Stimulated activated CD4-positive, alpha-beta T cell treated with anti-CD3 and anti-CD28 coated beads, TNF-alpha, amount 100 ng/mL, for 24 hours (primary cell): ENCODE measurements around the gene KIFC3.

Experiments
- DNase-seq, 3 experiments: peaks; one replicate each; pipeline ENCODE4 v3.0.0-alpha.2; 2020; ENCODE audit warnings: low read depth in 3 of 3

The KIFC3 gene

GRCh38 chr16:57765160-57765728 lies 37.0 kb downstream of the KIFC3 start:
- DNase-seq: no peak

DNA sequence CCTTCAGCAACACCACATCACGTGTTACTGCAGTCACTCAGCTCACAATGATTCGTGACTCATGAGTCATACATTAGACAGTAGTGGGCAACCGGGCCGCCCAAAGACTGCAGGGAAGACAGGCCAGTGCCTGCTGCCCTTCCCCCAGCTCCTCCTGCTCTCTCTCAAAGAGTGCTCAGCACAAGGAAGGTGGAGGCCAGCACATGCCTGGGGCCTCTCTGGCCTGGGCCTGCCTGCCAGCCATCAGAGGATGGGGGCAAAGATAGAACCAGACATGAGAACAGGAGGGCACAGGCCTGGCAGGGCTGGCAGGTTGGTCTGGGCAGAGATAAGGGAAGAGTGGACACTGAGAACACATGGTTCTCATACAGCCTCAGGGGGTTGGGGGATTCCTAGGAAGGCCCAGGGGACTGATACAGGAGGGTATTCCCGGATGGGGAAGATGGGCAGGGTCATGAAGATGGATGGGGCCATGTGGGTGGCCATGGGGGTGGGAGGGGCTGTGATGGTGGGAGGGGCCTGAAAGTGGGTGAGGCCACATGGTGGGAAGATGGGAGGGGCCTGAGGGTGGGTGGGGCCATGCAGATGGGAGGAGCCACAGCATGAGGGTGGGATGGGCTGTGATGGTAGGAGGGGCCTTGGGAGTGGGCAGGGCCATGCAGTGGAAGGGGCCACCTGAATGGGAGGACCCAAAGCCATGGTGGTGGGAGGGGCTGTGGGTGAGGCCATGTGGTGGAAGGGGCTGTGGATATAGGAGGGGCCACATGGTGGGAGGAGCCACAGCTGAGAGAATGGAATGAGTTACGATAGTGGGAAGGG lies 37.7 kb downstream of the KIFC3 start:
- DNase-seq: peak in 1 of 3 experiments; percentile 24

DNA sequence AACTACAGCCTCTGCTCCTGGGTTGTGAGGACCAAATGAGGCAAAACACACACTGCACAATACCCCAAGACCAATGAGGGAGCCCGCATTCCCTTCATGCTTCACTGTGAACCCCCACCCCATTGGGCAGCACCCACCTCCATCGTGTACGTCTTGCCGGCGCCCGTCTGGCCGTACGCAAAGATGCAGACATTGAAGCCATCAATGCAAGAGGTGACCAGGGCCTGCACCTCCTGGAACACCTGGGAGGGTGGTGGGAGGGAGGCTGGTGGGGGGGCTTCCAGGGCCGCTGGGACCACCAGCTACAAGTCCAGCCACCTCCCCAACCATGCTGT lies 38.3 kb downstream of the KIFC3 start:
- no peak for DNase-seq

- no peak for DNase-seq
Observed at GRCh38 chr16:57763285-57764005, 38.8 kb downstream of the KIFC3 start.

DNA sequence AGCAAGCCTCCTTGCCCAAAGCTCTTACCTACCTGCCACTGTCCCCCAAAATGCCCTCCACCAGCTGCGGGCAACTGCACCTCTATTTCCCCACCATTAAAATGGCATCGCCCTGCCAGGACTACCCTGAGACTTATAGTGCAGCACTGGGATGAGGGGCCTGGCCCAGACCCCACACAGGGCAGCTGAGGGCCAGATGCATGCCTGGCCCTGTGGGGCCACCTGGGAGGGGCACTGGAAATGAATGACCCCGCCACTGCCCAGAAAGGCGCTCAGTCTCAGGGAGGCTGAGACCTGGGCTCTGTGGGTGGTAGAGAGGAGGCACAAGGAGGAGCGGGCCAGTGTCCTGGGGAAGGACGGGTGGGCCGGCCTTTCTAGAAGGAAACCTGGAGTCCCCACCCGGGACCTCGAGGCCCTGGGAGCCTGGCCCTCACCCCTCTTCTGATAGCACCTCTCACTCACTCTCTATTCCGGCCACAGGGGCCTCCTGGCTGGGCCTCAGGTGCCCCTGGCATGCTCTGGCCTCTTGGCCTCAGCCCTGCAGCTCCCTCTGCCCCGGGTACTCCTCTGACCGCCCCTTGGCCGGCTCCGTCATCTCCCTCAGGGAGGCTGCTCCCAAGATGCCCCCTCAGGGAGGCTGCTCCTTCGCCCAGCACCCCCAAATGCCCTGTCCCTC lies 39.8 kb downstream of the KIFC3 start:
- DNase-seq: no peak

GRCh38 chr16:57761957-57762356 lies 40.3 kb downstream of the KIFC3 start:
- DNase-seq: no peak

GRCh38 chr16:57761301-57761700 lies 41.0 kb downstream of the KIFC3 start:
- no peak for DNase-seq

- no peak for DNase-seq
Observed at GRCh38 chr16:57760357-57761160, 41.7 kb downstream of the KIFC3 start.

DNA sequence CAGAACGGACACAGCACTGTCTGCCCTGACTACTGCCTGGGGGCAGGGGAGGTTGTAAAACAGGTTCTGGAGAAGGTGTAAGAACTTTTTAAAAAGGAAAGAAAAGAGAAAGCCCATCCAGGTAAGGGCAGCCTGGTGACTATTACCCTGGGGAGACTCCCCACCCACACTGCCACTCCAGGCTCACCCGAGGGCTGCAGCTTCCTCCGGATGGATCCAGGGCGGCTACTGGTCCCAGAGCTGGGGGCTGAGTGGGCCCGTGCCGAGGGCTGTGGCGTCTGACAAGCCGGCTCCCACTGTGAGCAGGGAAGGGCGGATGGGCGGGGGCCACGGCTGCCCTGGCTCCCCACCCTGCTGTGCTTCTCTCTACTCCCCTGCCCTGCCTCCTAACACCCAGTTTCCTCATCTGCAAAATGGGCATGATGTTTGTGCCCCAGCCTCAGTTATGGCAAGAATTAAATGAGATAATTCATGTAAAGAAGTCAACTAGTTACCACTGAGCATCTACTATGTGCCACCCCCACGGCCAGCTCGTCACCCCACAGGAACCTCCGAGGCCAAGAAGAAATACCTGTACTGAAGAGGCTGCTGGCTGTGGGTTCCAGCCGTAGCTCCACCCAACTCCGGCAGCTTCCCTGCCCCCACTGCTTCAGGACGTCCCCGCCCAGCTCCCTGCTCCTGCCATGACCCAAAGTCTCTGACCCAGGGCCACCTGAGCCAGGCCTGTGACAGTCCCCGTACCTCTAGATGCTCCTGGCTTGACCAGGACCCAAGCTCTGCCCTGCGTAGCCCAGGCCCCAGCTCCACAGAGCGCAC lies 42.5 kb downstream of the KIFC3 start:
- no peak for DNase-seq

GRCh38 chr16:57759131-57759530 lies 43.2 kb downstream of the KIFC3 start:
- no peak for DNase-seq

DNA sequence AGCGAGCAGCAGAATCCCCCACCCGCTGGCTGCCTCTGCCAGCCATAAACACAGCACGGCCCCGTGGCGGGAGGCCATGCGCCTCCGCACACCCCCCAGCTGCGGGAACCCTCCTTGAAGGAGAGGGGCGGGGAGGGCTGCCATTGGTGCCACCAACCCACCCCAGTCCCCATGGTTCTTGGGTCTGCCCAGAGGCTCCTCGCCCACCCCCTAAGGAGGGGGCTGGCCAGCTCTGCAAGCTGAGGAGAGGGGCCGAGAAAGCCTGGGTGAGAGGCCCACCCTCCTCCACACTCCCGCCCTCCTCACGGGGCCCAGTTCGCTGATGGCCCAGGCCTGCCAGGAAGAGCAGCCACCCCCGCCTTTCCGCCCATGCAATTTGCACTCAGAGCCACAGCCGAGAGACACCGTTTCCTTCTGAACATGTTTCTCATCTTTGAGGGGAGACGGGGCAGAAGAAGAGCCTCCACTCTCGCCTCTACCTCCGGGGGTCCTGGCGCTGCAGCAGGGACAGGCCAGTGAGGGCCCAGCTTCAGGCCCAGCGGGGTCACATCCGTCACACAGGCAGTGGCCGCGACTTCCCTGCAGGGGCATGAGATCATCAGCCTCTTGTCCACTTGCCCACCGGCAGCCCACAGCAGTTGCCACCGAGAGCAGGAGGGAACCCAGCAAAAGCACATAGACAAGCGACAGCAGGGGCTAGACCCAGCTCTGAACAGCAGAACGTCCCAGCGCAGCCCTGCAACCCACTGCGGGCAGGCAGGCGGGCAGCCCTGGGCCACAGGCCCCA lies 43.8 kb downstream of the KIFC3 start:
- no peak for DNase-seq

DNA sequence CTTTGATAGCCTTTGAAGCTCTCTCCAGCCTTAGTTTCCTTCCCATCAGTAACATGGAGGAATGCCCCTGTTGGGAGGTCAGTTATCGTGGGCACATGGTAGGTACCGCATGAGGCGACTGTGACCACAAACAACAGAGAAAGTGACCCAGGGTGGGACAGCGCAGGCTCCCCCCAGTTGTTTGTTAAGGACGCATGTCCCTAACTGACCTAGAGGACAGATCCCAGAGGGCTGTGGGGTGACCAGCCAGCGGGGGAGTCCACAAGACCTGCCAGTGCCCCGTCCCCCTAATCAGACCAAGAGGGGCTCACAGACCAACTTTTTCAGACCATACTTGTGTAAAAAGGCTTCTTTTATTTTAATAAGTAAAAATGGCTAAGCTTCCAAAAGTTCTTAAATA lies 44.4 kb downstream of the KIFC3 start:
- DNase-seq: no peak

DNA sequence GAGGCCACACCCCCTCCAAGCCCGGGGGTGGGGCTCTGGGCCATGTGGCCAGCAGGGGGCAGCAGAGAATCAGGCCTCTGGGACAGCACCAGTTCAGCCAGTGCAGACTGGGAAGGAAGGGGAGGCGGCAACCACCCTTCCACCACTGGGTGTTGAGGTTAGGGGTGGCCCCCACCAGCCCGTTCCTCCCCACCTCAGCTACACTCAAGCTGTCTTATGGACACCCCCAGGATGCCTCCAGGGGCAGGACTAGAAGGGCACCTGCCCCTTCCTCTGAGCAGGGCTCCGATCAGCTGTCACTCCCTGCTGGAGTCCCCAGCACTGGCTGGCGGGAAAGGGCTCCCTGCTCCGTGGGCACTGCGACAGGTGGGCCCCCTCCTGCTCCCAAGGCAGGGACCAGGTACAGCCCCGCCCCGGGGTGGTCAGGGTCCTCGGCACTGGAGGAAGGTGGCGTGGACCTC lies 44.9 kb downstream of the KIFC3 start:
- peak; percentile 77 to 85 (median 81) for DNase-seq

DNA sequence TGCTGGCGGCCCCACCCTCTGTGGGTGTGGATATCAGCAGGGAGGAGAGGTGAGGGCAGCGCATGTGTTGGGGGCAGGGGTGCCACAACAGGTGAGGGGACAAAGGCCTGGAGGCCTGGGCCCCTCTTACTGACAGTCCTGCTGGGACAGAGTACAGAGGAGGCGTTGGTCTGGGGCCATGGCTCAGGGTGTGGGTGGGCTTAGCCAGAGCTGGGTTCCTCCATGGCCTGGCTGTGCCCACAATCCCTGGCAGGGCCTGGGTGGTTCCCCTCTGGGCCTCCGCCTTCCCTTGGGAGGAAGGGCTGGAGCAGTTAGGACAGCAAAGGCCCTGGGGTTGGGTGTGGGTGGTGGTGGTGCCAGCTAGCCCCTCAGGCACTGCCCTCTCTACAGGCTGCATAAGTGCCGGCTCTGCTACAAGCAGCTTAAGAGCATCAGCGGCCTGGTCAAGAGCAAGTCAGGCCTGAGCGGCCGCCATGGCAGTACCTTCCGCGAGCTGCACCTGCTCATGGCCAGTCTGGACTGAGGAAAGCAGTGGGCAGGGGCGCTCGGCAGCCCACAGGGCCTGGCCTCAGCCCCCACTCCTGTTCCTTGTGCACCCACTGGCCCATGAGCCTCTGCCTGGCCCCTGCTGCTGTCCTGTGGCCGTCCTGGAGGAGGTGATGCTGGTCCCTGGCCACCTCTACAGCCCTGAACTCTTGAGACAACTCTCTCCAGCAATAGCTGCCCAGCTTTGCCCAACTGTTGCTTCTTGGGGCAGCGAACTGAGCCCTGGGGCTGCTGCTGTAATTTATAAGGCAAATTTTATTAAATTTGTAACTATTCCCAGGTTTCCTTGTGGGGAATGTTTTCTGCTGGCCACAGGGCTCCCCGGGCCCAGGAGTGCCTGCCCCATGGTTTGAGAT lies 45.6 kb downstream of the KIFC3 start:
- DNase-seq: no peak

DNA sequence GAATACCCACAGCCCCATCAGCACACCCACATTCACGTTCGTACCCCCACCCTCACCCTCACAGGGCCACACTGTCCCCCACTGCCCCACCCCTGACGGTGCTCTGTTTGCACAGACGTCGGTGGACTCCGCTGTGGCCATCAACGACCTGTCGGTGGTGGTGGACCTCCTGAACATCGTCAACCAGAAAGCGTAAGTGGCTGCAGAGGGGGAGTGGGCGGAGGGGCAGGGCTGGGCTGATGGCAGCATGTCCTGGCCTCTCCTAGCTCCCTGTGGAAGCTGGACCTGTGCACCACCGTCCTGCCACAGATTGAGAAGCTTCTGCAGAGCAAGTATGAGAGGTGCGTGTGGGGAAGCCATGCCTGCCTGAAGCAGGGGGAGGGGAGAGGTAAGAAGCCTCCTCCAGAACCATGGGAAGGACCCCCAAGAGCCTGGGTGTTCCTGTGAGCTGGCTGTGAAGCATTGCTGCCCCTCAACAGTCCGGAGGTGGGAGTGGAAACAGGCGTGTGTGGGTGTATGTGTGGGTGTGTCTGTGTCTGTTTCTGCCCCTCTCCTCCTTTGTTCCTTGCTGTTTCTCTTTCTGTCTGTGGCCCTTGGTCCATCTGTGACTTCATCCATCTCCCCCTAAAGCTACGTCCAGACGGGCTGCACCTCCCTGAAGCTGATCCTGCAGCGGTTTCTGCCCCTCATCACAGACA lies 46.4 kb downstream of the KIFC3 start:
- no peak for DNase-seq

- DNase-seq: no peak
Observed at GRCh38 chr16:57755061-57755684, 47.1 kb downstream of the KIFC3 start.

- no peak for DNase-seq
Observed at GRCh38 chr16:57754354-57755060, 47.8 kb downstream of the KIFC3 start.
